ENCODE data around the gene GDF15.

DNA sequence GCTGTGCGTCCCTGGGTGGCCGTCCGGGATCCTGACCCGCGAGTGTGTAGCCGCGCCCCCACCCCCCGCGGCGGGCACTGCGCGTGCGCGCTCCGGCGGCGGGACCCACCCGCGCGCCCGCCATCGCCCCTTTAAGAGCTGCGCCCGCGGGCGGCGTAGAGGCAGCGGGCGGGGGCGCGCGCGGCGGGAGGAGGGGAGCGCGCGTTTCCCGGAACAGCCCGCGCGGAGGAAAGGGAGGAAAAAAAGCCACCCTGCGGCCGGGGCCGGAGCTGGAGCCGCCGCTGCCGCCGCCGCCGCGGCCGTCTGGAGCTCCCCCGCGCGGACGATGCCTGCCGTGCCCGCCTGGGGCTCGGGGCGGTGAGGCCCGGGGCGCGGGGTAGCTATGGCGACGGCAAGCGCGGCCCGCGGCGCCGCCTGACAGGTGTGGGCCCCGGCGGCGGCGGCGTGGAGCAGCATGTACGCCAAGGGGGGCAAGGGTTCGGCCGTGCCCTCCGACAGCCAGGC, 33.3 kb downstream of the GDF15 start, which contains the start of gene SSBP4:
- TF ChIP-seq, protein P1, sequence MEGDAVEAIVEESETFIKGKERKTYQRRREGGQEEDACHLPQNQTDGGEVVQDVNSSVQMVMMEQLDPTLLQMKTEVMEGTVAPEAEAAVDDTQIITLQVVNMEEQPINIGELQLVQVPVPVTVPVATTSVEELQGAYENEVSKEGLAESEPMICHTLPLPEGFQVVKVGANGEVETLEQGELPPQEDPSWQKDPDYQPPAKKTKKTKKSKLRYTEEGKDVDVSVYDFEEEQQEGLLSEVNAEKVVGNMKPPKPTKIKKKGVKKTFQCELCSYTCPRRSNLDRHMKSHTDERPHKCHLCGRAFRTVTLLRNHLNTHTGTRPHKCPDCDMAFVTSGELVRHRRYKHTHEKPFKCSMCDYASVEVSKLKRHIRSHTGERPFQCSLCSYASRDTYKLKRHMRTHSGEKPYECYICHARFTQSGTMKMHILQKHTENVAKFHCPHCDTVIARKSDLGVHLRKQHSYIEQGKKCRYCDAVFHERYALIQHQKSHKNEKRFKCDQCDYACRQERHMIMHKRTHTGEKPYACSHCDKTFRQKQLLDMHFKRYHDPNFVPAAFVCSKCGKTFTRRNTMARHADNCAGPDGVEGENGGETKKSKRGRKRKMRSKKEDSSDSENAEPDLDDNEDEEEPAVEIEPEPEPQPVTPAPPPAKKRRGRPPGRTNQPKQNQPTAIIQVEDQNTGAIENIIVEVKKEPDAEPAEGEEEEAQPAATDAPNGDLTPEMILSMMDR (IDR thresholded peaks at IDR 0.05), result peak in 2 of 3 experiments; percentile 39 to 41
- TF ChIP-seq POLR2A (IDR thresholded peaks at IDR 0.05), result no peak

All from testis (tissue), 2 donors.